ENCODE data around the gene FLYWCH2. TPM values are rescaled to one million over a fixed set of nuclear protein-coding genes. Genes with fewer than 3 reads are reported as not detected.
A peak's percentile ranks its signal among the peaks of the same experiment; 100 is the strongest.

The FLYWCH2 gene
- total and polyA plus RNA-seq, 2 of the 13 experiments (the other 11 are each of a cell fraction or from before 2014, with no cell fraction given): 16.9 to 19.8 TPM

- Histone ChIP-seq H3K27me3 (ENCODE audit: control insufficient read depth in 1 of 2, insufficient read depth in 2 of 2, low read length in 2 of 2) (no peaks in the 10 kb centered on the region; a peak in 1 of 5 replicates), H3K27ac (ENCODE audit: extremely low read length, insufficient read depth, low read length) (no peak overlapping the region), H3K4me1 (ENCODE audit: insufficient read depth, low read length) (peaks cover 47% of the 10 kb centered on the region), H3K9me3 (ENCODE audit: low read length) (no peaks in the 10 kb centered on the region), H3K9ac (ENCODE audit: insufficient read depth, low read depth, low read length) (no peak overlapping the region), H3K36me3 (replicated peaks in 1 of 2; ENCODE audit: control insufficient read depth in 1 of 2, insufficient read depth in 2 of 2, low read length in 2 of 2) (no peaks in the 10 kb centered on the region), H2AFZ (ENCODE audit: low read length) (no peak overlapping the region), H3K4me2 (ENCODE audit: low read depth, low read length) (no peak overlapping the region; the same call in 1 of the 2 replicates), H3K4me3 (replicated peaks in 1 of 3; ENCODE audit: insufficient read depth in 1 of 3, low read depth in 2 of 3, low read length in 3 of 3) (no peak overlapping the region), H3K79me2 (ENCODE audit: insufficient read depth, low read length) (peaks cover 2% of the 10 kb centered on the region), H4K20me1 (ENCODE audit: insufficient read depth, low read length) (no peaks in the 10 kb centered on the region; the same call in 1 of the 2 replicates)
- WGBS (ENCODE audit: low lambda C conversion rate): 73% methylated on average over 9 of the region's 9 CpGs
- intact Hi-C loops (cut with micrococcal nuclease; ENCODE audit: unreplicated experiment) (no loop called here), in situ Hi-C loops (cut with HindIII; ENCODE audit: extremely low pct_ligation_motif_present, low pct_unique_long_range_greater_than_20kb) (no loop called here)
- CTCF ChIA-PET (ENCODE audit: low intra/inter-chr PET ratio, low total read pairs): no interaction called here
- no peak for DNase-seq (ENCODE audit: low spot score)
- no peak for FAIRE-seq
- POLR2A ChIA-PET: interaction anchor here (2.0 kb wide), 1 partner anchor 20 kb away, joined by 19 read pairs; the partner anchor contains the start of gene FLYWCH2
- no peak for ATAC-seq
- no TSS peak for BruUV-seq (replicated peaks)
- TF ChIP-seq ZNF281 (CRISPR knock-in tag; IDR thresholded peaks at IDR 0.05; ENCODE audit: borderline replicate concordance) (peak; percentile 25; the same call in 1 of the 2 replicates), ZNF704 (CRISPR knock-in tag; IDR thresholded peaks at IDR 0.05; ENCODE audit: borderline replicate concordance) (no peak), ZNF121 (CRISPR knock-in tag; IDR thresholded peaks at IDR 0.05) (peak; percentile 63; the same call in 1 of the 2 replicates)
Observed at GRCh38 chr16:2902337-2903130, 19.5 kb downstream of the FLYWCH2 start.

Data from HepG2 (cell line).